Ishikawa (cell line): ENCODE measurements around the gene AKT1S1.

Source experiments
- CEBPB ChIP-seq: IDR thresholded peaks from 2 replicates; pipeline ENCODE4 v1.6.1; 2012
- CREB1 ChIP-seq: IDR thresholded peaks from 2 replicates; pipeline ENCODE4 v1.6.1; 2012; ENCODE audit warnings: low read depth
- EP300 ChIP-seq: IDR thresholded peaks from 2 replicates; pipeline ENCODE4 v1.6.1; 2012; ENCODE audit warnings: borderline replicate concordance
- MAX ChIP-seq: IDR thresholded peaks from 2 replicates; pipeline ENCODE4 v1.6.1; 2012
- NFIC ChIP-seq: IDR thresholded peaks from 2 replicates; pipeline ENCODE4 v1.6.1; 2012
- RAD21 ChIP-seq: IDR thresholded peaks from 2 replicates; pipeline ENCODE4 v1.6.1; 2012; ENCODE audit warnings: low read depth
- REST ChIP-seq: IDR thresholded peaks from 2 replicates; pipeline ENCODE4 v1.6.1; 2012; ENCODE audit warnings: low read depth, mild to moderate bottlenecking
- TCF12 ChIP-seq: IDR thresholded peaks from 2 replicates; pipeline ENCODE4 v1.6.1; 2012; ENCODE audit warnings: low read depth
- TEAD4 ChIP-seq: IDR thresholded peaks from 2 replicates; pipeline ENCODE4 v1.6.1; 2012

- TF ChIP-seq REST (no peak), MAX (no peak), NFIC (no peak), EP300 (no peak), TCF12 (no peak), RAD21 (no peak), CREB1 (no peak), TEAD4 (no peak), CEBPB (no peak)
Observed at GRCh38 chr19:49845414-49845813, 31.7 kb downstream of the AKT1S1 start.
